Measurements from ENCODE around the gene SLC6A4.

Gene SLC6A4

DNA sequence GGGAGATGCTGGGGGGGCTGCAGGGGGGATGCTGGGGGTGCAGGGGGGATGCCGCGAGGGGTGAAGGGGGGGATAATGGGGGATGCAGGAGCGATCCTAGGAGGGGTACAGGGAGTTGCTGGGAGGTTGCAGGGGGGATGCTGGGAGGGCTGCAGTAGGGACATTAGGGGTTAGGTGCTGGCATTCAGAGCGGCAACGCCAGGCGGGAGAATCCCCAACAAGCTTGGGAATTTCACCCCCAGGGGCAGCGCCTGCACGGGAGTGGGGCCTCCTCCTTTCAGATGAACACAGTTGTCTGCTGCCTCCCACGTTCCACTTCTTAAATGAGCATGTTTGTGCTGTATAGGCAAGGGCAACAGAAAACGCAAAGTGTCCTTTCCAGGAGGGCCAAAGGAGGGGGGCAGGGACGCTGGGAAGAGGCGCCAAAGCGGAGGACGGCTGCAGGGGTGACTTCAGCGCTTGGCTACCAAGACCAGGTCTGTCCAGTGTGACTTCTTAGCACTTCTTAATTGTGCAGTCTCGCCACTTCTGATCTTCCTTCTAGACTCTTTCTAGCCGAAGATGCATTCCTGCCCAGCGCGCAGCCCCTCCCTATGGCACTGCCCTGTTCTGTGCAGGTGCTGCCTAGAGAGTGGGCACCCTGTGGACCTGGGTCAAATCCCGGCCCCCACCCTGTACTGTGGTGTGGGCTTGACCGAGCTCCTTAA lies 2.0 kb upstream of the SLC6A4 start:
- ChIA-PET POLR2A (no interaction called here), CTCF (interaction anchor here (1.0 to 8.3 kb wide), 15 partner anchors 9 to 132 kb away, joined by 3 to 55 read pairs (median 6); no protein-coding TSS in a partner anchor)
- no peak for DNase-seq (ENCODE audit: extremely low spot score)
- TF ChIP-seq, protein P1, sequence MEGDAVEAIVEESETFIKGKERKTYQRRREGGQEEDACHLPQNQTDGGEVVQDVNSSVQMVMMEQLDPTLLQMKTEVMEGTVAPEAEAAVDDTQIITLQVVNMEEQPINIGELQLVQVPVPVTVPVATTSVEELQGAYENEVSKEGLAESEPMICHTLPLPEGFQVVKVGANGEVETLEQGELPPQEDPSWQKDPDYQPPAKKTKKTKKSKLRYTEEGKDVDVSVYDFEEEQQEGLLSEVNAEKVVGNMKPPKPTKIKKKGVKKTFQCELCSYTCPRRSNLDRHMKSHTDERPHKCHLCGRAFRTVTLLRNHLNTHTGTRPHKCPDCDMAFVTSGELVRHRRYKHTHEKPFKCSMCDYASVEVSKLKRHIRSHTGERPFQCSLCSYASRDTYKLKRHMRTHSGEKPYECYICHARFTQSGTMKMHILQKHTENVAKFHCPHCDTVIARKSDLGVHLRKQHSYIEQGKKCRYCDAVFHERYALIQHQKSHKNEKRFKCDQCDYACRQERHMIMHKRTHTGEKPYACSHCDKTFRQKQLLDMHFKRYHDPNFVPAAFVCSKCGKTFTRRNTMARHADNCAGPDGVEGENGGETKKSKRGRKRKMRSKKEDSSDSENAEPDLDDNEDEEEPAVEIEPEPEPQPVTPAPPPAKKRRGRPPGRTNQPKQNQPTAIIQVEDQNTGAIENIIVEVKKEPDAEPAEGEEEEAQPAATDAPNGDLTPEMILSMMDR (IDR thresholded peaks at IDR 0.05; ENCODE audit: control extremely low read depth, extremely low read depth, low read depth, missing control alignments) = no peak

DNA sequence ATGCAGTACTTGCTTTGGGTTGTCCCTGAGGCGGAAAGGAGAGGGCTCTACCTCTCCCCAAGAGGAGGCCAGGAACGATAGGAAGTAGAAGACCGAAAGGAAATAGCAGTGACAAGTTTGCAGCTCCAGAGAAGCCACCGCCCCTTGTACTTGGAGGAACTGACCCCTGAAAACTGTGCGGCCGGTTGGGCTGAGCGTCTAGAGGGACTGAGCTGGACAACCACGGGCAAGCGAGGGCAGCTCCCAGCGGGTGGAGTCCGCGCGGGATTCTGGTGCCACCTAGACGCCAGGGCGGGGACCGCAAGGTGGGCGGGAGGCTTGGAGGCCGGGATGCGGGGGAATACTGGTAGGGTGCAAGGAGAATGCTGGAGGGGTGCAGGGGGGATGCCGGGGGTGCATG lies 1.3 kb upstream of the SLC6A4 start:
- TF ChIP-seq, protein P1 (IDR thresholded peaks at IDR 0.05; ENCODE audit: control extremely low read depth, extremely low read depth, low read depth, missing control alignments) = peak; percentile 39
- ChIA-PET CTCF (interaction anchor here (0.6 to 8.3 kb wide), 21 partner anchors 8 to 131 kb away, joined by 3 to 55 read pairs (median 5); no protein-coding TSS in a partner anchor), POLR2A (no interaction called here)
- peak; percentile 73 for DNase-seq (ENCODE audit: extremely low spot score)

DNA sequence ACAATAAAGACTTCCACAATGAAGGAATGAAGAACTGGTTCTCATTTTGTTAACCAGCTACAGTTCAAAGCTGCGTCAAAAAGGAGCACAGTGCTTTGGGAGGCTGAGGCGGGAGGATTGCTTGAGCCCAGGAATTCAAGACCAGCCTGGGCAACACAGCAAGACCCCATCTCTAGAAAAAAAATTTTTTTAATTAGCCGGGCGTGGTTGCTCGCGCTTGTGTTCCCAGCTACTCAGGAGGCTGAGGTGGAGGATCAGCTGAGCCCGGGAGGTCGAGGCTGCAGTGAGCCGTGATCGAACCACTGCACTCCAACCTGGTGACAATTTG lies 764 bp upstream of the SLC6A4 start:
- CTCF ChIA-PET = interaction anchor here (0.6 to 8.3 kb wide), 24 partner anchors 8 to 131 kb away, joined by 3 to 55 read pairs (median 5); no protein-coding TSS in a partner anchor
- no peak for DNase-seq (ENCODE audit: extremely low spot score)
- POLR2A ChIA-PET = no interaction called here
- TF ChIP-seq, protein P1 (IDR thresholded peaks at IDR 0.05; ENCODE audit: control extremely low read depth, extremely low read depth, low read depth, missing control alignments) = no peak

DNA sequence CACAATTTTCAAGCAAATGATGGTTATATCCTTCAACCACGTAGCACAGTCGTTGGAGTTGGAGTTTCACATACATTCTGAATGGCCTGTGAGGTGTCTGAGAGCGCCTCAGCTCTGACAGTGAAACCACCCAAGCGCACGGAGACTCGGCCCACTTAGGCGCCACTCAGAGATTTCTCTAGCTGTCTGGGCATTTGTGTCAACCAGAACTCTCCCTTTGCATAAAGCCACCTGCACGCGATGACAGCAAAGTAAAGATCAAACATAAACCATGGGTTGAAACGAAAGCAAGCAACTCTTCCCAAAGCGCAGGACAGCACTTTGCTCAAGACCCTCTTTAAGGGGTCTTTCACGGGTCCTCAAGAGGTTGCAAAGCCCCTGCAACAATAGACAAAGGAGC lies 533 bp downstream of the SLC6A4 start:
- CTCF ChIA-PET = interaction anchor here (0.7 to 8.3 kb wide), 10 partner anchors 10 to 242 kb away, joined by 3 to 55 read pairs (median 6); partner anchors contain the start of gene GOSR1
- TF ChIP-seq, protein P1 (IDR thresholded peaks at IDR 0.05; ENCODE audit: control extremely low read depth, extremely low read depth, low read depth, missing control alignments) = no peak
- POLR2A ChIA-PET = no interaction called here
- peak; percentile 69 for DNase-seq (ENCODE audit: extremely low spot score)

DNA sequence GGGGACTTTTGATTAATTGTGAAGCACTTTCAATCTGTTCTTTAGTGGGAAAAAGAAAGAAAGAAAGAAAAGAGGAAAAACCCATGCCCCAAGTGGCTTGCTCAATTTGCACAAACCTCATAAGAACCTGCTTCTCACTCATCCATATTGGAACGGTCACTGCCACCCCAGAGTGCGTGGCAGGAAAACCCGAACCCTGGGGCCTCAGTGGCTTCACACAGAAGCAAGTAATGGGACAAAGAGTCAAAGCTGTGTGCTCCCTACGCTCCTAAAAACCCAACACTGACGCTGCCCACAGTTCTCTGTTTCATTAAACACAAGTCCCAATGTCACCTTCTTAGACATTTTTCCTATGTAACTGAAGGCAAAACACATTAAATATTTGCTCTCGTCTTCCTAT lies 1.2 kb downstream of the SLC6A4 start:
- ChIA-PET POLR2A (no interaction called here), CTCF (interaction anchor here (0.8 to 8.3 kb wide), 8 partner anchors 10 to 141 kb away, joined by 3 to 55 read pairs (median 4); no protein-coding TSS in a partner anchor)
- no peak for DNase-seq (ENCODE audit: extremely low spot score)
- TF ChIP-seq, protein P1 (IDR thresholded peaks at IDR 0.05; ENCODE audit: control extremely low read depth, extremely low read depth, low read depth, missing control alignments) = no peak

DNA sequence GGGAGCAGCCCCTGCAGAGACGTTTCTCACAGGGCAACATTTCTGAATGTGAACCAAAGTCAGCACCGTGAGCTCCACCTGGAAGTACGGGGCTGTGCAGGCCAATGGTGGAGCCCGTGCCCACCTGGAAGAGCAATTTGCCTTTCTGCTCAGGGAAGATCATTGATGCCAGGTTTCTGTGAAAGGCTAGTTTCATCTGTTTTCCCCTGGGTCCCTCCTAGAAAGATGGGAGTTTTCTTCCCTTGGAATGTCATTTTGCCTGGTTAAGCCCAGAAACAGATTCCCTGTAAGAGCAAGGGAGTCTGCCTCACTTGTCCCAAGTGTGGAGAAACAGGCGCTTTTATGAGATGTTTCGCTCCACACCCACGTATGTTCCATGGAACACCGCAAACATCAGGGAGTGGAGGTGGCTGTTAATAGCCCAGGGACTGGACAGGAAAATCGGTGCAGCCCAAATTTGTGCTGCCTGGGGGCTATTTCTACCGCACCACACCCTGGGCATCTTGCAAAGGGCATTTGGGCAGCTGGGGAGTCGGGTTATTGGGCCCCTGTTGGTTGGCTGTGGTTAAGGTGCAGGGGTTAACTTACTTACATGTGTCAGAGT lies 2.6 kb downstream of the SLC6A4 start:
- TF ChIP-seq, protein P1 (IDR thresholded peaks at IDR 0.05; ENCODE audit: control extremely low read depth, extremely low read depth, low read depth, missing control alignments) = no peak
- CTCF ChIA-PET = interaction anchor here (1.0 kb wide), 1 partner anchor 9 kb away, joined by 3 read pairs; no protein-coding TSS in a partner anchor
- POLR2A ChIA-PET = no interaction called here
- DNase-seq (ENCODE audit: extremely low spot score) = no peak

Data from GM10248 (cell line).